NCI-H510A (cell line): ENCODE data around the gene PLD1.

ENCODE experiments used
- DNase-seq: peaks from one replicate; lab custom pipeline; 2025; lab: John Stamatoyannopoulos, UW

PLD1 gene

GRCh38 chr3:171796625-171797264, 13.5 kb downstream of the PLD1 start:
- no peak for DNase-seq

DNA sequence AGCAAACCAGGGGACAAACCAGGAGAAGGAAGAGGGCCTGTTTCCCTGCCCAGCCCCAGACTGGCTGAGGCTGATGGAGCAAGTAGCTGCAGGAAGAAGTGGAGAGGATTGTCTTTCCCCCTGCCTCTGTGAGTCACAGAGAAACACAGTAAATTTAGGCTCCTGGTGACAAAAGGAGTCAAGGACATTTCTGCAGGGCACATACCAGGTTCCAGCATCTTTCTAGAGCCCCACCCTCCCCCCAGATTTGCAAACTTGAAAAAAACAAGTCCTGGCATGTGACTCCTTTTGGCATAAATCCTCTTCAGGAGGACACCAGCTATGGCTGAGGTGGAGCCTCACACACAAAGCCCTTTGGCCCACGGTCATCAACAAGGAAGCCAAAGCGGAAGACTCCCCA, 17.8 kb downstream of the PLD1 start:
- DNase-seq, result no peak

- no peak for DNase-seq
These were observed 18.6 kb downstream of the PLD1 start for GRCh38 chr3:171791692-171792076.

DNA sequence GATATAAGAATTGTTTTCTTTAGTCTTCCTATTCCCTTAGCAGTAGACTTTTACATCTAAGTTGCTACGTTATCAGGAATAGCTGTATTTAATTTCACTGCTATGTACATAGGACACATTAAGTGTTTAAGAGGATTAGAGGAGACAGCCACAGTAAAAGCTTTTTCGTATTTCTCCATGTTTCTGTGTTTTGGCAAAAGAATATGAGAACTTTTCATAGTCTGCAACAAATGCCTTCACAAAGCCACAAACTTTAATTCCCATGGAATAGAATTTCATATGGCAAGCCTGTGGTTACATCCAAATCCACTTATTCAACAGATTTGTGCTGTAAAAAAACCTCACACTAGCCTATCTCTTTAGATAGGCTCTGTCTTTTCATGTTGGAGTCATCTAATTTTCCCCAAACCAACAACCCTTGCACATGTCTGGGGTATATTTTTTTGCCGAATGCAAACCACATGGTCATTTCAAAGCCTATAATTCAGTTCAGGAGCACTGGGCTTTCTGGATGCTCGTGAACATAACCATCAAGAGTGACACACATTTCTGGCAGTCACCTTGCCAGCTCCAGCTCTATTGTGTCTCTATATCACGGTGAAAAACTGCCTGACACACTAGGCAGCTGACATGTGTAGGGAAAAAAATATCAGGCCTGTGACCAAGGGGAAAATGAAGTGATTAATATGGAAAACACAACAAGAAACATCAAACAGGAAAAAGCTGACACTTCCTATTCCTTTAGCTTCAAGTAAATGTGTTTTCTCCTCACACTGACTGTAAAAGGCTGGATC, 19.2 kb downstream of the PLD1 start:
- DNase-seq, result no peak

DNA sequence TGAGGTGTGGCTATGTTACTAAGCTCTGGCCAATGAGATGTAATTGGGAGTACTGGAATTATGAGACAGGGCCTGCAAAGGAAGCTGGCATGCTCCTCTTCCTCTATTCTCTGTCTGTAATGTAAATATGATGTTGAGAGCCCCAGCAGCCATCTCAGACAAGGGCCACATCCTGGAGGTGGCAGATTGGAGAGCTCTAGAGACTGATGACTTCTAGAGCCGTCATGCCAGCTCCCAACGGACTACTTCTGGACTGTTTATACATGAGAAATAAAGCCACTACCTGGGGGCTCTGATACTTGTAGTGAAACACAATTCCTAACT, 19.7 kb downstream of the PLD1 start:
- peak; percentile 20 for DNase-seq

GRCh38 chr3:171789759-171790505, 20.4 kb downstream of the PLD1 start:
- no peak for DNase-seq

DNA sequence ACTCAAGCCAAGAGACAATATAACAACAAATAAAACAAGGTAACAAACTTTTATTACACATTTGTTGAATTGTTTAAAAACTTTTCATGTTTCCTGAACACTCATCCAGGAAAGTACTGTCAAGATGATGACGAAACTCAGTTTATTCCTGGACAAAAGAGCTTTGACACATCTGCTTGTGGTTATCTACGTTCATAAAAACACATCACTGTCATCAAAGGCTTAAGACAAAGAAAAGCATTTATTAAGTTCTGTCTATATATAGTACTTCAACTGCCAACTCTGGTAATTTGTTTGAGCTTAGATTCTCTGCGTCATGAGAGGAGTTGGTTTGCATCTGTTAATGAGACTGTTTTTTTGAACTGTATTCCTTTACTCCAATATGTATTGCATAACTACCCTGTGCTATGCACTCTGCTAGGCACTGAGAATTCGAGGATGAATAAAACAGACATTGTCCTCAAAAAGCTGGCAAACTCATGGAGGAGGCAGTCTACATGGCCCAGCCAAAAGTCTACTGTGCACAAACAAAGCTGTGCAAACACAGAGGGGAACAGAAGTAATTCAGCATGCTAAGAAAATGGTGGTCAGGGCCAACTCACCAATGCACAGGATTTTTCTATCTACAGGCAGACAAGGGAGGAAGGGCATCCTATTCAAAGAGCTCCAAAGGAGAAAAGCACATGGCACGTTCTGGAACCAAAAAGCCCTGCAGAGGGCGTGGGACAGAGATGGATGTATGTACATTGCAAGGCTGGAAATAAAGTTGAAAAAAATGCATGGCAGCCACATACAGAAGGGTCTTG, 21.5 kb downstream of the PLD1 start:
- DNase-seq, result no peak

GRCh38 chr3:171786997-171787396, 23.3 kb downstream of the PLD1 start:
- DNase-seq, result no peak

- no peak for DNase-seq
These were observed 25.3 kb downstream of the PLD1 start for GRCh38 chr3:171784937-171785336.

- DNase-seq, result no peak
These were observed 25.9 kb downstream of the PLD1 start for GRCh38 chr3:171784387-171784786.

GRCh38 chr3:171783626-171784025, 26.7 kb downstream of the PLD1 start:
- DNase-seq, result no peak

DNA sequence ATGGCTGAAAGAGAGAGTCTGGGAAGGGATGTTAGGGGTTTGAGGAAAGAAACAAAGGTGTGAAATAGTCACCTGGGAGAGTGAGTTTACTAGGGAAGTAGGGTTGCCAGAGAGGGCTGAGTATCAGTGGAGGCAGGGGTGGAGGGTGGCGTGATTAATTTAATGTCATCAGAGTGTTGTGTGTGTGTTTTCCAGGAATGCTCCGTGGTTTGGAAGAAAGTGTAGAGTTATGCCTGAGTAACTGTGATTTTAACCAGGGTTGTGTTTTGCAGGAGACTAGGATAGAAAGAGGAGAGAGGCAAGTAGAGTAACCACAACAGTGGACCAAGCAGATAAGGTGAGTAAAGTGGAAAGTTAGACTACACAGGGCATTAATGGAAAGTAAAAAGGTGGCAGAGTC, 27.2 kb downstream of the PLD1 start:
- DNase-seq, result no peak

GRCh38 chr3:171782617-171783016, 27.7 kb downstream of the PLD1 start:
- DNase-seq, result no peak

DNA sequence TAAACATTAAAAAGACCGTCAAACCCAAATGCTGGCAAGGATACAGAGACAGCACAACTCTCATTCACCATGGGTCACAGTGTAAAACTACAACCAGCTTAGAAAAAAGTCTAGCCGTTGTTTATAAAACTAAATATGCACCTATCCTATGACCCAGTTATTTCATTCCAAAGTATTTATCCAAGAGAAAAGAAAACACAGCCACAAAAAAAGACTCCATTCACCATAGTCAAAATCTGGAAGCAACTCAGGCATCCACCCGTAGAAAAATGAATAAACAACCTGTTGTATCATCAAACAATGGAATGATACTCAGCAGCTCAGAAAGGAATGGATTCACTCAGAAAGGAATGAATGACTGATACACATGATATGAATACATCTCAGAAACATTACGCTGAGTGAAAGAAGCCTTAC, 28.6 kb downstream of the PLD1 start:
- no peak for DNase-seq

- DNase-seq, result no peak
These were observed 31.8 kb downstream of the PLD1 start for GRCh38 chr3:171778493-171778892.

- no peak for DNase-seq
These were observed 32.7 kb downstream of the PLD1 start for GRCh38 chr3:171777596-171777995.

DNA sequence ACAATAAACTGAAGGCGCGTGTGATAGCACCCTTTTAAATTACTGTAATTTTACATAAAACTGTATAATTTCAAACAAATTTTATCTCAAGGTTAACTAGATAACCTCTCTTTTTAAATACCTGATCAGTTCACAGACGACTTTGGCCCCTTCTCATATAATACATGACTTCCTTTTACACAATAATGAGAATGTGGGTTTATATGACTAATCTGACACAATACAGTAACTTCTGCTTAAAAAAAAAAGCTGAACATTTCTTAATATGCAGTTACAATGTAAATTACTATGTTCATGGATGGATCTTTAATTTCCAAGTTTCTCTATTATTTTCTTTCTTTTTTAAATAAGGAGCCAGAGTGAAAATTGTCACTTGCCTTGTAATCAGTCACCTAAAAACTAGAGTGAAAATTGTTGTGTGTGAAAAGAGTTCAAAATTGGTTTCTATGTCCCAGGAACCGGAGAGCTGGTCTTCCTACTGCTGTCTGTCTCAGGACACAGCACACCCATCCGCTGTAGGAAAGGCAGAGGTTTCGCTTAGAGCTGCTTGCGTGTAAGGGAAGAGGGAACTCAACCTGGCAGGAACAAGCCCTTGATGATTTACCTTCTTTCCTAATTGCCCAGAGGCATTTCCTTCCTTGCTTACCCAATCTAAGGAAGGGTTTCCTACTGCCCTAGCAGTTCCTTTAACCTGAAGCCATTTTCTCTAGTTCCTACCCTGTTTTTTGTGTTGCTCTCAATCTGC, 33.3 kb downstream of the PLD1 start:
- no peak for DNase-seq

GRCh38 chr3:171776411-171776810, 33.9 kb downstream of the PLD1 start:
- no peak for DNase-seq

GRCh38 chr3:171775943-171776342, 34.3 kb downstream of the PLD1 start:
- DNase-seq, result no peak

DNA sequence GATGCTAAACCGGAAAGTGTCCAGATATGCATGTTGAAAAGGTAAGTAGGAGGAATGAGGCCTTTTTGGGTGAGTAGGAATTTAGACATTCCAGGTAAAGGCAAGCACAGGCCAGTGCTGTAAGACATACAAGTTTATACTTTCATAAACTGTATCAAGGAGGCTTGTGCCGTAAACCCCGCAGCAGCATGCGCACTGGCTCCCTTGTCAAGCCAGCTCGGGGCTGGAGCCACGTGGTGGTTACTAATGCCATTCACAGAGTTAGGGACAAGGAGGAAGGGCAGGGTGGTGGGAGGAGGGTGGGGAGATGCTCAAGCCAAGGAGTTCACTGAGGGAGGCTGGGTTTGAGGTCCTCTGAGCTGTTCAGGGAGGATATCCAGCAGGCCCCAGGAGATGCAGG, 35.8 kb downstream of the PLD1 start:
- no peak for DNase-seq

GRCh38 chr3:171772427-171773056, 37.7 kb downstream of the PLD1 start:
- DNase-seq, result peak; percentile 1
